HG03571 (cell line): ENCODE data around the gene APCDD1.

Experiments
- ATAC-seq: cut with Tn5 transposase; IDR thresholded peaks from one replicate; pipeline ENCODE4 v1.9.1; 2021; ENCODE audit not compliant: unreplicated experiment

APCDD1 gene

GRCh38 chr18:10453806-10454680, at the start of gene APCDD1:
Gene APCDD1, plus strand, starts transcription at chr18:10454635. Its CDS starts 347 bp downstream, at chr18:10454982.
- ATAC-seq: no peak

- no peak for ATAC-seq
These were observed 49.4 kb upstream of the APCDD1 start for GRCh38 chr18:10405014-10405493.

- ATAC-seq: no peak
These were observed 48.4 kb upstream of the APCDD1 start for GRCh38 chr18:10405816-10406663.

GRCh38 chr18:10408131-10408530, 46.3 kb upstream of the APCDD1 start:
- ATAC-seq: no peak

GRCh38 chr18:10409041-10409440, 45.4 kb upstream of the APCDD1 start:
- no peak for ATAC-seq

GRCh38 chr18:10410472-10411308, 43.7 kb upstream of the APCDD1 start:
- no peak for ATAC-seq

GRCh38 chr18:10412933-10413332, 41.5 kb upstream of the APCDD1 start:
- no peak for ATAC-seq

- no peak for ATAC-seq
These were observed 40.7 kb upstream of the APCDD1 start for GRCh38 chr18:10413722-10414121.

- no peak for ATAC-seq
These were observed 40.1 kb upstream of the APCDD1 start for GRCh38 chr18:10414293-10414842.

- ATAC-seq: no peak
These were observed 38.4 kb upstream of the APCDD1 start for GRCh38 chr18:10416065-10416464.

GRCh38 chr18:10417191-10417590, 37.2 kb upstream of the APCDD1 start:
- ATAC-seq: no peak

GRCh38 chr18:10417664-10418063, 36.8 kb upstream of the APCDD1 start:
- no peak for ATAC-seq

GRCh38 chr18:10418836-10419235, 35.6 kb upstream of the APCDD1 start:
- no peak for ATAC-seq

GRCh38 chr18:10419420-10420103, 34.9 kb upstream of the APCDD1 start:
- no peak for ATAC-seq

- no peak for ATAC-seq
These were observed 33.7 kb upstream of the APCDD1 start for GRCh38 chr18:10420561-10421352.

GRCh38 chr18:10421859-10422258, 32.6 kb upstream of the APCDD1 start:
- ATAC-seq: no peak

- ATAC-seq: no peak
These were observed 31.7 kb upstream of the APCDD1 start for GRCh38 chr18:10422731-10423130.

- no peak for ATAC-seq
These were observed 29.7 kb upstream of the APCDD1 start for GRCh38 chr18:10424585-10425307.

- no peak for ATAC-seq
These were observed 23.8 kb upstream of the APCDD1 start for GRCh38 chr18:10430677-10431076.
